Panc1 (cell line): ENCODE measurements around the gene SLC6A17. TPM values are rescaled to one million over a fixed set of nuclear protein-coding genes. Genes with fewer than 3 reads are reported as not detected.

Source experiments
- ATAC-seq: fragments of 200-7000 bp; cut with Tn5 transposase; 2 replicates; pipeline ENCODE4 v1.9.1; 2020; ENCODE audit warnings: mild to moderate bottlenecking, moderate library complexity
- BruUV-seq: library from RNA; stranded (reverse); fragments of 400-500 nt; replicated peaks from 2 replicates; lab custom pipeline; 2021; lab: Mats Ljungman, UMichigan
- CTCF ChIA-PET: fragments of 300-600 bp; sonication (Branson Sonifier 250); formaldehyde crosslinking; loops from one replicate; lab custom pipeline; 2022; ENCODE audit warnings: antibody characterized with exemption; lab: Charles Lee
- POLR2A ChIA-PET: fragments of 300-600 bp; sonication (Branson Sonifier 250); formaldehyde crosslinking; loops from one replicate; lab custom pipeline; 2022; ENCODE audit warnings: antibody characterized with exemption; lab: Charles Lee
- DNase-seq: peaks from one replicate; pipeline ENCODE4 v3.0.0-alpha.2; 2010; ENCODE audit warnings: low read depth, low spot score
- H3K27ac ChIP-seq: 2 replicates; pipeline ENCODE4 v1.5.1; 2011; ENCODE audit warnings: mild to moderate bottlenecking, low read length, inconsistent platforms
- H3K27me3 ChIP-seq: fragments of 200-500 bp; sonication (Bioruptor generic); 2 replicates; pipeline ENCODE4 v1.6.0; 2014; ENCODE audit warnings: low read length, inconsistent platforms; ENCODE audit not compliant: control insufficient read depth, insufficient read depth
- H3K36me3 ChIP-seq: fragments of 200-500 bp; sonication (Bioruptor generic); 2 replicates; pipeline ENCODE4 v1.5.1; 2014; ENCODE audit warnings: inconsistent platforms, mild to moderate bottlenecking, low read length, moderate library complexity; ENCODE audit not compliant: control insufficient read depth, insufficient read depth
- H3K4me1 ChIP-seq: 2 replicates; pipeline ENCODE4 v1.5.1; 2011; ENCODE audit warnings: inconsistent platforms, mild to moderate bottlenecking, low read length, moderate library complexity; ENCODE audit not compliant: control insufficient read depth, insufficient read depth
- H3K4me3 ChIP-seq, 2 experiments: 2 replicates each; pipeline ENCODE4 v1.5.1; 2011 to 2012; ENCODE audit warnings: low read depth in 2 of 2, low read length in 2 of 2, mild to moderate bottlenecking in 2 of 2, inconsistent platforms in 1 of 2, moderate library complexity in 1 of 2
- H3K9me3 ChIP-seq: fragments of 200-500 bp; sonication (Bioruptor generic); 2 replicates; pipeline ENCODE4 v1.5.1; 2014; ENCODE audit warnings: low read depth, mild to moderate bottlenecking, inconsistent platforms, low read length, moderate library complexity; ENCODE audit not compliant: control insufficient read depth, insufficient read depth
- CTCF ChIP-seq: fragments of 450-650 bp; IDR thresholded peaks from 2 replicates; pipeline ENCODE4 v1.5.1; 2017; ENCODE audit warnings: mild to moderate bottlenecking
- POLR2AphosphoS5 ChIP-seq: IDR thresholded peaks from 2 replicates; pipeline ENCODE4 v1.6.1; 2012; ENCODE audit warnings: mild to moderate bottlenecking, low read depth, low read length, moderate library complexity
- REST ChIP-seq, 2 experiments: IDR thresholded peaks; 2 replicates each; pipeline ENCODE4 v1.6.1; 2011 to 2012; ENCODE audit warnings: low read depth in 2 of 2, control low read depth in 1 of 2, low read length in 1 of 2, mild to moderate bottlenecking in 1 of 2, moderate library complexity in 1 of 2; ENCODE audit not compliant: insufficient read depth in 1 of 2
- SIN3A ChIP-seq: IDR thresholded peaks from 2 replicates; pipeline ENCODE4 v1.6.1; 2012; ENCODE audit warnings: low read depth, mild to moderate bottlenecking, low read length, moderate library complexity, borderline replicate concordance; ENCODE audit not compliant: insufficient read depth
- TCF7L2 ChIP-seq: IDR thresholded peaks from 2 replicates; pipeline ENCODE4 v1.6.1; 2011; ENCODE audit warnings: mild to moderate bottlenecking, low read depth, low read length, inconsistent platforms
- in situ Hi-C: cut with HindIII; loops from 2 replicates; pipeline ENCODE4 v1.10.0; 2016; ENCODE audit warnings: low sequenced_read_pairs, low pct_unique_long_range_greater_than_20kb
- intact Hi-C: fragments of 100-400 bp; cut with micrococcal nuclease; formaldehyde crosslinking; loops from one replicate; pipeline ENCODE4 v1.10.0; 2022; ENCODE audit not compliant: unreplicated experiment
- total RNA-seq: library from RNA; stranded (reverse); gene quantifications from one replicate; pipeline ENCODE4 v1.2.1, GENCODE V29; 2021; ENCODE audit not compliant: unreplicated experiment

The SLC6A17 gene
- total RNA-seq, 1 experiment from 2014 or later: 5.7 TPM

- intact Hi-C loops (no loop called here), in situ Hi-C loops (no loop called here)
- TF ChIP-seq REST (IDR thresholded peaks at IDR 0.05; ENCODE audit: insufficient read depth in 1 of 2, low read depth in 2 of 2, low read length in 1 of 2) (peak; percentile 75 to 80), CTCF (no peak)
- H3K36me3 ChIP-seq: no peaks in the 10 kb centered on the region
- BruUV-seq: no TSS peak
- POLR2A ChIA-PET: no interaction called here
- H3K4me3 ChIP-seq: no peak overlapping the region
- H3K9me3 ChIP-seq: no peaks in the 10 kb centered on the region
- H3K27me3 ChIP-seq: no peaks in the 10 kb centered on the region
- CTCF ChIA-PET: no interaction called here
- H3K27ac ChIP-seq: no peak overlapping the region
- peaks cover 8% of the 10 kb centered on the region for H3K4me1 ChIP-seq
- DNase-seq (no peak), ATAC-seq (no peak)
Measured at GRCh38 chr1:110218739-110219138, 68.4 kb downstream of the SLC6A17 start.

- H3K27me3 ChIP-seq: no peaks in the 10 kb centered on the region
- H3K4me3 ChIP-seq: no peak overlapping the region
- H3K9me3 ChIP-seq: no peaks in the 10 kb centered on the region
- no peak overlapping the region for H3K27ac ChIP-seq
- CTCF ChIA-PET: interaction anchor here (0.5 kb wide), 1 partner anchor 13 kb away, joined by 5 read pairs; no protein-coding TSS in a partner anchor
- in situ Hi-C loops (no loop called here), intact Hi-C loops (no loop called here)
- ATAC-seq (no peak), DNase-seq (no peak)
- TF ChIP-seq POLR2AphosphoS5 (no peak), REST (IDR thresholded peaks at IDR 0.05; ENCODE audit: insufficient read depth in 1 of 2, low read depth in 2 of 2, low read length in 1 of 2) (no peak), CTCF (no peak), SIN3A (no peak), TCF7L2 (no peak)
- no TSS peak for BruUV-seq
- POLR2A ChIA-PET: interaction anchor here (0.6 kb wide), 1 partner anchor 21 kb away, joined by 3 read pairs; no protein-coding TSS in a partner anchor
- peaks cover 12% of the 10 kb centered on the region for H3K4me1 ChIP-seq
- no peaks in the 10 kb centered on the region for H3K36me3 ChIP-seq
Measured at GRCh38 chr1:110220324-110220723, 70.0 kb downstream of the SLC6A17 start.
